GM12873 (cell line): ENCODE results near the gene LHFPL3.

Source experiments
- CTCF ChIP-seq: IDR thresholded peaks from 2 replicates; pipeline ENCODE4 v1.5.1; 2012; ENCODE audit warnings: low read depth, mild to moderate bottlenecking, moderate library complexity, low read length, control low read depth; ENCODE audit not compliant: insufficient read depth; ENCODE audit errors: missing control alignments

Gene LHFPL3

DNA sequence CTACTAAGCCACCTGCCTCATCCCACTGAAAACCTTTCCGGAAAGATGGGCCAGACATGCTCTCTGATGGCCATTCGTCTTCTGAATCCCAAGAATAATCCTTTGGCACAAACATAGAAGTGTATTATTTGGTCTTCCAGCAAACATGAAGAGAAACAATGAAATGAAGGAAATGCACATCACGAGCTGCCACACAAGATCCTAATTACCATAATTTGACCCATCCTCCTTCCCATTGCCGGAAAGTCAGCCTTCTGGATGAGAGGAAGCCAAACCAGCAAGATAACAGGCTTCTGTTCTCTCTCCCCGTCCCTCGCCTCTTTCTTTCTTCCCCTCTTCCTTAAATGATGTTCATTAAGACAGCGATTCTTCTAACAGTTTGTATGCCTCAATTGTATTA lies 466.7 kb downstream of the LHFPL3 start:
- TF ChIP-seq CTCF: no peak

DNA sequence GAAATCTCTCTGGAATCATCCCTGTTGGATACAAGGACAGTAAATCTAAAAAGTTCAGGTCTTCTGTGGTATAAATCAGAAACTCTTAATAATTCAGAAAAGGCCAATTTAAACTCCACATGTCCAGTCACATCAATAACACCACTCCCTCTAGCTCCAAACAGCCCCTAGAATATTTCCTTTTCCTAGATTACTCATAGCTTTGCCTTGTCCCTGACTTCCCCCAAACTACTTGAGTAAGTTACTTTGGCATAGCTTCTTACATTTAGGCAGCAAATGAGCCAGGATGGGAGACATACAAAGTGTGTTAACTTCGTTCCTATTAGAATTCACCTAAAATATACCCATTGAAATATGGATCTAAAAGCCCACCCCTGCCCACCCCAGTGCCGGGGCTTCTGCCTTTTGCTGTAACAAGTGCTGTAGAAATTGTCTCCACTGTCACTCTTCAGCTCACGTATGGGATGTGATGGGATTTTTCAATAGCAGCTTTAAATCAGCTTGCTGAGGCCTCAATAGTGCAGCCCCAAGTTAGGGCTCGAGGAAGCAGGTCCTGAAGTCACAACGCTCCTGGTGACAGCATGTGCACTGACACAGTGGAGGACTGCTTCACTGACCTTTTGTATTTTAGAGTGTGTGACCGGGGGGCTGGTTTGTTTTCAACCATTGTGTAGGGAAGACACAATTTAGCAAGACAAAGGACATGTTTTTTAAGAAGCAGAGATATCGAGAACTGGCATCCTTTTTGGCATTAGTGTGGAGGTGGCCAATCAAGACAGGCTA lies 467.4 kb downstream of the LHFPL3 start:
- TF ChIP-seq CTCF: no peak

DNA sequence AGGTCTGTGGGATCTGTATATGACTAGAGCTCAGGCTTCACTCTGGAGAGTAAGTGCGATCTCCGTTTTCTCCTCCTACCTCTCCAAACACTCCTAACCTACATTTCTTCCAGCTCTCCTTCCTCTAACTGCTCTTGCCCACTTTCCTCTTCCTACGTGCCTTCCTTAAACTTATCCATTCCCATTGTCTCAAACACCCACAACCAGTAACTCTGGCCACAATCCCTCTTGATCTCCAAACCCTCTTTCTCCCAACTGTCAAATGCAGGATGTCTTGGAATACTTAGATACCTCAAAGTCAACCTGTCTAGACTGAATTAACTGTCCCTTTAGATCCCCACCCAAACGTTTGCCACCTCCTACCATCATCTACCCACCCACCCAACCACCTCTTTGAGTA lies 471.9 kb downstream of the LHFPL3 start:
- TF ChIP-seq CTCF: no peak

- TF ChIP-seq CTCF: no peak
Measured at GRCh38 chr7:104801022-104801421, 472.6 kb downstream of the LHFPL3 start.

DNA sequence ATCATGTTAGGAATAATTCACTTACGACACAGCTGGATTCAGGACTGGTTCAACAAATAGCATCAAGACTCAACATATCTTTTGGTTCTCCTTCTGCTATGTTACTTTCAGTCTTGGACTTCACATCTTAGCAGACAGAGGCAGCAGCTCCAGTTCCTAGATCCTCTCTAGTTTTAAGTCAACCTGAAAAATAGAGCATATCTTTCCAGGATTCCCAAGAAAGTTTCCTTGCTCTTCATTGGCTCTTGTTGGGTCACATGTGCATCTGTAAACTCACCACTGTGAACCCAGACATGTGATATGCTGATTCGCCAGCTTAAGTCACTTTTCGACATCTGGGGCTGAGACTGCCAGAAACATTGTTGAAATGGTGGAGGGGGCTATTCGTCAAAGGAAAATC lies 475.5 kb downstream of the LHFPL3 start:
- TF ChIP-seq CTCF: no peak

- TF ChIP-seq CTCF: no peak
Measured at GRCh38 chr7:104804696-104805095, 476.3 kb downstream of the LHFPL3 start.

DNA sequence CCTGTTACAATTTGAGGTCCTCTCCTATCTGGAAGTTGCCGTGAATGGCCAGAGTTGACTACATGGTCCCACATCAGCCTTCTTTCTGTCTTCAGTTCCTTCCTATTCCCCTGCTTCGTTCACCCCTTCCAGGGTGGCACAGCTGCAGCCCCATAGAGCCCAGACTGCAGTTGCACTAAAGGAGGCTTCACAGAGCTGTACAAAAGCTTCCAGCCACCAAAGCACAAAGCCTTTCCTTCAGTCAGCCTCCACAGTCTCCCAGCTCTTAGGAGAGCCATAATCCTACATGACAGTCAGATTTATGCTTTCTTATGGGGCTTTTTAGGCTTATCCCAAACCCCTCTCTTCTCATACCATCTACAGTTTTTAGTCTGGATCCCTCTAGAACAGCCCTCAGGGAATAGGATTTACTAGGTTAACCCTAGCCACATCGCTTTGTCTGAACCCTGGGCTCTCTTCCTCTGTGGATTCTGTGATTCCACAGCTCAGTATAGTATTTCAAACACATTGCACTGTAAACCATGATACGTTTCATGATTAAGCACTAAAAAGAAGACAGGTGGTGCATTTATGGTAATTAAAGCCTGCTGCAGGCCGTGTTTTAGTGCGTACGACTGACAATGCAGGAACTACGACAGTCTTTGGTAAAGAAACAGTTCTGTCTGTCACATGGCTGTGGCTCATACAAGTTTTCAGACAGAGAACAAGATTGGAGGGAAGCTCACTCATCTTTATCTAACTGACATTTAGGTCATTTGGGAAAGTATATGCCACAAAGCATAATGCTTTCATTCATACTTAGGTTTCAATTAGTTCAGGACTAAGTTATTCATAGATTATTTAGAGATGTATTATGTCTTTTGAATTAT lies 477.3 kb downstream of the LHFPL3 start:
- no peak for TF ChIP-seq CTCF
